Medulla oblongata (tissue), 1 donor: ENCODE results near the gene UBE2Q1.

Experiments used
- DNase-seq: peaks from one replicate; pipeline ENCODE4 v3.0.0-alpha.2; 2015; ENCODE audit errors: extremely low spot score

Gene UBE2Q1

GRCh38 chr1:154557939-154558719 is at the start of gene UBE2Q1:
UBE2Q1 (minus strand) TSS chr1:154558662; CDS start chr1:154558553, 109 bp downstream.
- peak; percentile 27 for DNase-seq

- peak; percentile 91 for DNase-seq
Observed at GRCh38 chr1:154607609-154608396, 49.3 kb upstream of the UBE2Q1 start, which contains the start of gene ADAR. ADAR (minus strand) TSS chr1:154608186; CDS start chr1:154608006, 180 bp downstream.

- DNase-seq, result peak; percentile 33
Observed at GRCh38 chr1:154607106-154607608, 48.7 kb upstream of the UBE2Q1 start.

GRCh38 chr1:154605534-154605933 is 47.1 kb upstream of the UBE2Q1 start:
- DNase-seq, result no peak

- DNase-seq, result no peak
Observed at GRCh38 chr1:154603317-154603716, 44.9 kb upstream of the UBE2Q1 start.

- no peak for DNase-seq
Observed at GRCh38 chr1:154599658-154600057, 41.2 kb upstream of the UBE2Q1 start.

- peak; percentile 60 for DNase-seq
Observed at GRCh38 chr1:154598871-154599635, 40.6 kb upstream of the UBE2Q1 start.

GRCh38 chr1:154595621-154596020 is 37.2 kb upstream of the UBE2Q1 start:
- DNase-seq, result no peak

- DNase-seq, result no peak
Observed at GRCh38 chr1:154594811-154595210, 36.3 kb upstream of the UBE2Q1 start.

- DNase-seq, result no peak
Observed at GRCh38 chr1:154593390-154593789, 34.9 kb upstream of the UBE2Q1 start.

- no peak for DNase-seq
Observed at GRCh38 chr1:154591206-154591605, 32.7 kb upstream of the UBE2Q1 start.

- DNase-seq, result no peak
Observed at GRCh38 chr1:154590756-154591155, 32.3 kb upstream of the UBE2Q1 start.

- DNase-seq, result no peak
Observed at GRCh38 chr1:154589780-154590179, 31.3 kb upstream of the UBE2Q1 start.

- no peak for DNase-seq
Observed at GRCh38 chr1:154586641-154587040, 28.2 kb upstream of the UBE2Q1 start.

- DNase-seq, result no peak
Observed at GRCh38 chr1:154586231-154586630, 27.8 kb upstream of the UBE2Q1 start.

GRCh38 chr1:154584267-154584994 is 26.0 kb upstream of the UBE2Q1 start:
- DNase-seq, result no peak

GRCh38 chr1:154583773-154584172 is 25.3 kb upstream of the UBE2Q1 start:
- no peak for DNase-seq

GRCh38 chr1:154582885-154583284 is 24.4 kb upstream of the UBE2Q1 start:
- no peak for DNase-seq

- no peak for DNase-seq
Observed at GRCh38 chr1:154581766-154582165, 23.3 kb upstream of the UBE2Q1 start.

- no peak for DNase-seq
Observed at GRCh38 chr1:154579374-154579773, 20.9 kb upstream of the UBE2Q1 start.

GRCh38 chr1:154578058-154578418 is 19.6 kb upstream of the UBE2Q1 start:
- DNase-seq, result no peak
